GM23338 (cell line): ENCODE results near the gene DNAI1. TPM values are rescaled to one million over a fixed set of nuclear protein-coding genes. Genes with fewer than 3 reads are reported as not detected.

Experiments
- ATAC-seq: fragments of 200-7000 bp; cut with Tn5 transposase; 3 replicates; pipeline ENCODE4 v1.9.1; 2020
- DNase-seq: peaks from one replicate; pipeline ENCODE4 v3.0.0-alpha.2; 2015; ENCODE audit warnings: low spot score
- H2AFZ ChIP-seq: fragments of 200-600 bp; sonication (generic); 2 replicates; pipeline ENCODE4 v1.8.0; 2016; ENCODE audit warnings: antibody characterized with exemption, mild to moderate bottlenecking, moderate library complexity
- H3F3A ChIP-seq: fragments of 200-600 bp; sonication (generic); replicated peaks from 2 replicates; pipeline ENCODE4 v1.8.0; 2017; ENCODE audit warnings: antibody characterized with exemption, mixed run types, low read depth
- H3K27ac ChIP-seq: fragments of 200-600 bp; sonication (generic); 2 replicates; pipeline ENCODE4 v1.6.1; 2016; ENCODE audit warnings: low read depth
- H3K27me3 ChIP-seq: fragments of 200-600 bp; sonication (generic); 2 replicates; pipeline ENCODE4 v1.8.0; 2016; ENCODE audit warnings: mild to moderate bottlenecking, mixed run types, moderate library complexity; ENCODE audit not compliant: insufficient read depth
- H3K36me3 ChIP-seq: fragments of 200-600 bp; sonication (generic); 2 replicates; pipeline ENCODE4 v1.8.0; 2016; ENCODE audit warnings: mild to moderate bottlenecking; ENCODE audit not compliant: insufficient read depth
- H3K4me1 ChIP-seq: fragments of 200-600 bp; sonication (generic); 2 replicates; pipeline ENCODE4 v1.8.0; 2016; ENCODE audit warnings: mild to moderate bottlenecking, moderate library complexity; ENCODE audit not compliant: insufficient read depth
- H3K4me2 ChIP-seq: fragments of 200-600 bp; sonication (generic); 2 replicates; pipeline ENCODE4 v1.7.1; 2017; ENCODE audit warnings: mixed run types
- H3K4me3 ChIP-seq: fragments of 200-600 bp; sonication (generic); 2 replicates; pipeline ENCODE4 v1.6.1; 2016; ENCODE audit warnings: mixed run types
- H3K79me2 ChIP-seq: fragments of 200-600 bp; sonication (generic); replicated peaks from 2 replicates; pipeline ENCODE4 v1.8.0; 2017; ENCODE audit warnings: mild to moderate bottlenecking; ENCODE audit not compliant: insufficient read depth
- H3K9me2 ChIP-seq: fragments of 200-600 bp; sonication (generic); 2 replicates; pipeline ENCODE4 v1.8.0; 2017; ENCODE audit not compliant: insufficient read depth
- H4K20me1 ChIP-seq: fragments of 200-600 bp; sonication (generic); replicated peaks from 2 replicates; pipeline ENCODE4 v1.8.0; 2017; ENCODE audit warnings: mild to moderate bottlenecking; ENCODE audit not compliant: insufficient read depth
- H3K27ac Mint-ChIP-seq: 2 replicates; pipeline ENCODE4 v1.8.0; 2020; ENCODE audit warnings: inconsistent platforms, mild to moderate bottlenecking, moderate library complexity, mixed read lengths
- H3K27me3 Mint-ChIP-seq: 3 replicates; pipeline ENCODE4 v1.8.0; 2022; ENCODE audit warnings: low read depth, mild to moderate bottlenecking, moderate library complexity, mixed read lengths, inconsistent platforms; ENCODE audit not compliant: insufficient read depth, poor library complexity
- H3K36me3 Mint-ChIP-seq: 3 replicates; pipeline ENCODE4 v1.8.0; 2021; ENCODE audit warnings: low read depth, mild to moderate bottlenecking, inconsistent platforms, moderate library complexity, mixed read lengths
- H3K4me1 Mint-ChIP-seq: 3 replicates; pipeline ENCODE4 v1.8.0; 2020; ENCODE audit warnings: mild to moderate bottlenecking, inconsistent platforms, mixed read lengths
- H3K4me3 Mint-ChIP-seq: 3 replicates; pipeline ENCODE4 v1.8.0; 2021; ENCODE audit warnings: moderate library complexity, mild to moderate bottlenecking, inconsistent platforms, mixed read lengths
- H3K9me3 Mint-ChIP-seq: 3 replicates; pipeline ENCODE4 v1.8.0; 2020; ENCODE audit warnings: moderate library complexity, mild to moderate bottlenecking, inconsistent platforms, mixed read lengths
- CREB1 ChIP-seq: fragments of 250-450 bp; sonication (Bioruptor Pico); IDR thresholded peaks from 2 replicates; pipeline ENCODE4 v1.5.0; 2020; ENCODE audit warnings: low read depth, mild to moderate bottlenecking, moderate library complexity
- CTCF ChIP-seq, 2 experiments: fragments of 200-600 bp in 1 of 2; sonication (generic) in 1 of 2; conservative IDR thresholded peaks; 2 replicates each; pipeline versions ENCODE4 v1.5.1 to v1.6.1; 2016 to 2017; ENCODE audit warnings: antibody characterized with exemption in 2 of 2, low read depth in 2 of 2, mild to moderate bottlenecking in 2 of 2, moderate library complexity in 1 of 2
- EZH2 ChIP-seq: fragments of 200-600 bp; sonication (generic); IDR thresholded peaks from one replicate; pipeline ENCODE4 v1.8.0; 2017; ENCODE audit warnings: antibody characterized with exemption, mild to moderate bottlenecking, low read depth; ENCODE audit not compliant: unreplicated experiment
- EZH2phosphoT487 ChIP-seq: fragments of 200-600 bp; sonication (generic); IDR thresholded peaks from one replicate; pipeline ENCODE4 v1.8.1; 2018; ENCODE audit warnings: antibody characterized with exemption; ENCODE audit not compliant: unreplicated experiment
- JUNB ChIP-seq: IDR thresholded peaks from one replicate; pipeline ENCODE4 v1.6.1; 2016; ENCODE audit warnings: antibody characterized with exemption; ENCODE audit not compliant: unreplicated experiment
- NANOG ChIP-seq: IDR thresholded peaks from 2 replicates; pipeline ENCODE4 v1.6.1; 2016; ENCODE audit warnings: antibody characterized with exemption, borderline replicate concordance
- POLR2AphosphoS5 ChIP-seq: IDR thresholded peaks from 2 replicates; pipeline ENCODE4 v1.6.1; 2016; ENCODE audit warnings: antibody characterized with exemption, low read depth
- REST ChIP-seq: IDR thresholded peaks from one replicate; pipeline ENCODE4 v1.6.1; 2018; ENCODE audit warnings: antibody characterized with exemption; ENCODE audit not compliant: unreplicated experiment
- STAT1 ChIP-seq: IDR thresholded peaks from one replicate; pipeline ENCODE4 v1.6.1; 2016; ENCODE audit warnings: antibody characterized with exemption; ENCODE audit not compliant: unreplicated experiment
- ZNF114 ChIP-seq: fragments of 250-450 bp; sonication (Bioruptor Pico); IDR thresholded peaks from 2 replicates; pipeline ENCODE4 v1.5.0; 2020; ENCODE audit warnings: mild to moderate bottlenecking, moderate library complexity
- ZNF331 ChIP-seq: fragments of 250-450 bp; sonication (Bioruptor Pico); IDR thresholded peaks from 2 replicates; pipeline ENCODE4 v1.5.0; 2020; ENCODE audit warnings: low read depth, mild to moderate bottlenecking, moderate library complexity
- polyA plus RNA-seq: library from polyadenylated mRNA; unstranded; fragments of >200 nt; fragmentation: Nextera tagmentation; extraction: Ambion mirVana; gene quantifications from 2 replicates; pipeline ENCODE4 v1.2.1, GENCODE V29; 2016
- total RNA-seq: library from RNA; depleted of rRNA; stranded (reverse); fragments of >200 nt; shearing (Covaris generic); gene quantifications from 2 replicates; pipeline ENCODE4 v1.2.3, GENCODE V29; 2014
- TF ChIP-seq, protein P1 (sequence below): IDR thresholded peaks from 2 replicates; pipeline ENCODE4 v1.6.1; 2016; ENCODE audit warnings: antibody characterized with exemption
- TF ChIP-seq, protein P2 (sequence below): fragments of 250-450 bp; sonication (Bioruptor Pico); IDR thresholded peaks from 2 replicates; pipeline ENCODE4 v1.5.0; 2020; ENCODE audit warnings: mild to moderate bottlenecking, moderate library complexity

Gene DNAI1
- total and polyA plus RNA-seq, 2 experiments from 2014 or later: 1.0 to 1.1 TPM

GRCh38 chr9:34501372-34501771 lies 42.8 kb downstream of the DNAI1 start:
- Histone ChIP-seq H3K4me3 (no peak overlapping the region), H2AFZ (no peak overlapping the region), H3K4me1 (0 out of 2 replicates have a peak, but pooled peaks cover 6% of the 10 kb centered on the region), H3K36me3 (no peaks in the 10 kb centered on the region), H4K20me1 (no peaks in the 10 kb centered on the region), H3K27me3 (no peaks in the 10 kb centered on the region), H3K9me2 (no peaks in the 10 kb centered on the region), H3K4me2 (no peak overlapping the region), H3K27ac (no peak overlapping the region), H3K79me2 (no peaks in the 10 kb centered on the region), H3F3A (no peaks in the 10 kb centered on the region)
- no peak for ATAC-seq
- TF ChIP-seq ZNF331 (no peak), EZH2phosphoT487 (no peak), REST (no peak), JUNB (no peak), STAT1 (no peak), CREB1 (CRISPR knock-in tag) (no peak), EZH2 (no peak), POLR2AphosphoS5 (no peak), NANOG (no peak), CTCF (conservative IDR thresholded peaks at IDR 0.05; ENCODE audit: low read depth in 2 of 2) (no peak), ZNF114 (CRISPR knock-in tag) (no peak)
- TF ChIP-seq, protein P1, sequence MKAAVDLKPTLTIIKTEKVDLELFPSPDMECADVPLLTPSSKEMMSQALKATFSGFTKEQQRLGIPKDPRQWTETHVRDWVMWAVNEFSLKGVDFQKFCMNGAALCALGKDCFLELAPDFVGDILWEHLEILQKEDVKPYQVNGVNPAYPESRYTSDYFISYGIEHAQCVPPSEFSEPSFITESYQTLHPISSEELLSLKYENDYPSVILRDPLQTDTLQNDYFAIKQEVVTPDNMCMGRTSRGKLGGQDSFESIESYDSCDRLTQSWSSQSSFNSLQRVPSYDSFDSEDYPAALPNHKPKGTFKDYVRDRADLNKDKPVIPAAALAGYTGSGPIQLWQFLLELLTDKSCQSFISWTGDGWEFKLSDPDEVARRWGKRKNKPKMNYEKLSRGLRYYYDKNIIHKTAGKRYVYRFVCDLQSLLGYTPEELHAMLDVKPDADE: no peak
- TF ChIP-seq, protein P2, sequence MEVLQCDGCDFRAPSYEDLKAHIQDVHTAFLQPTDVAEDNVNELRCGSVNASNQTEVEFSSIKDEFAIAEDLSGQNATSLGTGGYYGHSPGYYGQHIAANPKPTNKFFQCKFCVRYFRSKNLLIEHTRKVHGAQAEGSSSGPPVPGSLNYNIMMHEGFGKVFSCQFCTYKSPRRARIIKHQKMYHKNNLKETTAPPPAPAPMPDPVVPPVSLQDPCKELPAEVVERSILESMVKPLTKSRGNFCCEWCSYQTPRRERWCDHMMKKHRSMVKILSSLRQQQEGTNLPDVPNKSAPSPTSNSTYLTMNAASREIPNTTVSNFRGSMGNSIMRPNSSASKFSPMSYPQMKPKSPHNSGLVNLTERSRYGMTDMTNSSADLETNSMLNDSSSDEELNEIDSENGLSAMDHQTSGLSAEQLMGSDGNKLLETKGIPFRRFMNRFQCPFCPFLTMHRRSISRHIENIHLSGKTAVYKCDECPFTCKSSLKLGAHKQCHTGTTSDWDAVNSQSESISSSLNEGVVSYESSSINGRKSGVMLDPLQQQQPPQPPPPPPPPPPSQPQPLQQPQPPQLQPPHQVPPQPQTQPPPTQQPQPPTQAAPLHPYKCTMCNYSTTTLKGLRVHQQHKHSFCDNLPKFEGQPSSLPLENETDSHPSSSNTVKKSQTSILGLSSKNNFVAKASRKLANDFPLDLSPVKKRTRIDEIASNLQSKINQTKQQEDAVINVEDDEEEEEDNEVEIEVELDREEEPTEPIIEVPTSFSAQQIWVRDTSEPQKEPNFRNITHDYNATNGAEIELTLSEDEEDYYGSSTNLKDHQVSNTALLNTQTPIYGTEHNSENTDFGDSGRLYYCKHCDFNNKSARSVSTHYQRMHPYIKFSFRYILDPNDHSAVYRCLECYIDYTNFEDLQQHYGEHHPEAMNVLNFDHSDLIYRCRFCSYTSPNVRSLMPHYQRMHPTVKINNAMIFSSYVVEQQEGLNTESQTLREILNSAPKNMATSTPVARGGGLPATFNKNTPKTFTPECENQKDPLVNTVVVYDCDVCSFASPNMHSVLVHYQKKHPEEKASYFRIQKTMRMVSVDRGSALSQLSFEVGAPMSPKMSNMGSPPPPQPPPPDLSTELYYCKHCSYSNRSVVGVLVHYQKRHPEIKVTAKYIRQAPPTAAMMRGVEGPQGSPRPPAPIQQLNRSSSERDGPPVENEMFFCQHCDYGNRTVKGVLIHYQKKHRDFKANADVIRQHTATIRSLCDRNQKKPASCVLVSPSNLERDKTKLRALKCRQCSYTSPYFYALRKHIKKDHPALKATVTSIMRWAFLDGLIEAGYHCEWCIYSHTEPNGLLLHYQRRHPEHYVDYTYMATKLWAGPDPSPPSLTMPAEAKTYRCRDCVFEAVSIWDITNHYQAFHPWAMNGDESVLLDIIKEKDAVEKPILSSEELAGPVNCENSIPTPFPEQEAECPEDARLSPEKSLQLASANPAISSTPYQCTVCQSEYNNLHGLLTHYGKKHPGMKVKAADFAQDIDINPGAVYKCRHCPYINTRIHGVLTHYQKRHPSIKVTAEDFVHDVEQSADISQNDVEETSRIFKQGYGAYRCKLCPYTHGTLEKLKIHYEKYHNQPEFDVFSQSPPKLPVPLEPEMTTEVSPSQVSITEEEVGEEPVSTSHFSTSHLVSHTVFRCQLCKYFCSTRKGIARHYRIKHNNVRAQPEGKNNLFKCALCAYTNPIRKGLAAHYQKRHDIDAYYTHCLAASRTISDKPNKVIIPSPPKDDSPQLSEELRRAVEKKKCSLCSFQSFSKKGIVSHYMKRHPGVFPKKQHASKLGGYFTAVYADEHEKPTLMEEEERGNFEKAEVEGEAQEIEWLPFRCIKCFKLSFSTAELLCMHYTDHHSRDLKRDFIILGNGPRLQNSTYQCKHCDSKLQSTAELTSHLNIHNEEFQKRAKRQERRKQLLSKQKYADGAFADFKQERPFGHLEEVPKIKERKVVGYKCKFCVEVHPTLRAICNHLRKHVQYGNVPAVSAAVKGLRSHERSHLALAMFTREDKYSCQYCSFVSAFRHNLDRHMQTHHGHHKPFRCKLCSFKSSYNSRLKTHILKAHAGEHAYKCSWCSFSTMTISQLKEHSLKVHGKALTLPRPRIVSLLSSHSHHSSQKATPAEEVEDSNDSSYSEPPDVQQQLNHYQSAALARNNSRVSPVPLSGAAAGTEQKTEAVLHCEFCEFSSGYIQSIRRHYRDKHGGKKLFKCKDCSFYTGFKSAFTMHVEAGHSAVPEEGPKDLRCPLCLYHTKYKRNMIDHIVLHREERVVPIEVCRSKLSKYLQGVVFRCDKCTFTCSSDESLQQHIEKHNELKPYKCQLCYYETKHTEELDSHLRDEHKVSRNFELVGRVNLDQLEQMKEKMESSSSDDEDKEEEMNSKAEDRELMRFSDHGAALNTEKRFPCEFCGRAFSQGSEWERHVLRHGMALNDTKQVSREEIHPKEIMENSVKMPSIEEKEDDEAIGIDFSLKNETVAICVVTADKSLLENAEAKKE (CRISPR knock-in tag): no peak
- H3K27me3 Mint-ChIP-seq: peaks cover 6% of the 10 kb centered on the region
- H3K4me3 Mint-ChIP-seq: no peak overlapping the region
- no peak for DNase-seq
- H3K36me3 Mint-ChIP-seq: no peaks in the 10 kb centered on the region
- no peaks in the 10 kb centered on the region for H3K9me3 Mint-ChIP-seq
- no peak overlapping the region for H3K27ac Mint-ChIP-seq
- peaks cover 2% of the 10 kb centered on the region; the same call in 1 of the 3 replicates for H3K4me1 Mint-ChIP-seq
